ENCODE data around the gene AP3D1.

Gene AP3D1

GRCh38 chr19:2116507-2116906, 34.9 kb downstream of the AP3D1 start:
- TF ChIP-seq GATA2 (IDR thresholded peaks at IDR 0.05; ENCODE audit: low read depth, low read length), result no peak
- no peak for TF ChIP-seq GATA3 (IDR thresholded peaks at IDR 0.05; ENCODE audit: low read depth, low read length)

GRCh38 chr19:2115911-2116426, 35.4 kb downstream of the AP3D1 start:
- TF ChIP-seq GATA2 (IDR thresholded peaks at IDR 0.05; ENCODE audit: low read depth, low read length) (no peak), GATA3 (IDR thresholded peaks at IDR 0.05; ENCODE audit: low read depth, low read length) (no peak)

DNA sequence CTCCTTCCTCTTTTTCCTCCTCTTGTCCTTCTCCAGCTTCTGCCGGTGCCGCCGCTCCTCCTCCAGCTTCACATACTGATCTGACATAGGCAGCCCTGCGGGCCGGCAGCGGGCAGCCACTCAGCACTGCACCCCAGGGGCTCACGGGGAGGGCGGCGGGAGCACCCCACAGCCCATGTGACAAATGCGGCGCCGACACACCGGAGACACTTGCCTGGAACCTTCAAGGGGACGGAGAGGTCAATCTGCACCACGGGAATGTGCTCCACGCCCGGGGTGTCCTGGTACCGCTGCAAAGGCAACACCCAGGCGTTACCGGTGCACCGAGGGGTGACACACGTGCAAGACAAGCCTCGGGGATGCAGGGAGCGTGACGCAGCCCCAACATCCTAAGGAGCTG, 36.0 kb downstream of the AP3D1 start:
- TF ChIP-seq GATA3 (IDR thresholded peaks at IDR 0.05; ENCODE audit: low read depth, low read length) (no peak), GATA2 (IDR thresholded peaks at IDR 0.05; ENCODE audit: low read depth, low read length) (no peak)

DNA sequence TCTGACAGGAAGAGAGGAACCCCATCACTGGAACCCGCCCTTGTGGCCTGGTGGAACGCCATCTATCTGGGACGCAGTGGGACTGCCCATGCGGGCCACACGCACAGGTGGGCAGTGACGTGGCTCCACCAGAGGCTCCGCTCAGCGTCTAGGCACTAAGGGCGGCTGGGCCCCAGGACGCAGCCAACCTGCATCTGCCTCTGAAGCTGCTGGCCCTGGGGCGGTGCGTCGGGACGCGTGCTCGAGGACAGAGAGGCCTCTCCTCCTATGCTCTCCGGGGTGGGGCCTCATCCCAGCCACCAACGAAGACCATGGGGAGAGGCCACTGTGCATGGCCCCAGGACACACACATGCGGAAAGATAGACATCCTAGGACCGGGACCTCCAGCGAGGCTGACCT, 36.5 kb downstream of the AP3D1 start:
- TF ChIP-seq GATA2 (IDR thresholded peaks at IDR 0.05; ENCODE audit: low read depth, low read length) (no peak), GATA3 (IDR thresholded peaks at IDR 0.05; ENCODE audit: low read depth, low read length) (no peak)

- TF ChIP-seq GATA3 (IDR thresholded peaks at IDR 0.05; ENCODE audit: low read depth, low read length), result no peak
- TF ChIP-seq GATA2 (IDR thresholded peaks at IDR 0.05; ENCODE audit: low read depth, low read length), result no peak
These were observed 37.1 kb downstream of the AP3D1 start for GRCh38 chr19:2114218-2114617.

GRCh38 chr19:2113439-2114211, 37.7 kb downstream of the AP3D1 start:
- TF ChIP-seq GATA2 (IDR thresholded peaks at IDR 0.05; ENCODE audit: low read depth, low read length) (no peak), GATA3 (IDR thresholded peaks at IDR 0.05; ENCODE audit: low read depth, low read length) (no peak)

- TF ChIP-seq GATA3 (IDR thresholded peaks at IDR 0.05; ENCODE audit: low read depth, low read length), result no peak
- no peak for TF ChIP-seq GATA2 (IDR thresholded peaks at IDR 0.05; ENCODE audit: low read depth, low read length)
These were observed 38.6 kb downstream of the AP3D1 start for GRCh38 chr19:2112516-2113320.

GRCh38 chr19:2111886-2112285, 39.5 kb downstream of the AP3D1 start:
- TF ChIP-seq GATA2 (IDR thresholded peaks at IDR 0.05; ENCODE audit: low read depth, low read length) (no peak), GATA3 (IDR thresholded peaks at IDR 0.05; ENCODE audit: low read depth, low read length) (no peak)

DNA sequence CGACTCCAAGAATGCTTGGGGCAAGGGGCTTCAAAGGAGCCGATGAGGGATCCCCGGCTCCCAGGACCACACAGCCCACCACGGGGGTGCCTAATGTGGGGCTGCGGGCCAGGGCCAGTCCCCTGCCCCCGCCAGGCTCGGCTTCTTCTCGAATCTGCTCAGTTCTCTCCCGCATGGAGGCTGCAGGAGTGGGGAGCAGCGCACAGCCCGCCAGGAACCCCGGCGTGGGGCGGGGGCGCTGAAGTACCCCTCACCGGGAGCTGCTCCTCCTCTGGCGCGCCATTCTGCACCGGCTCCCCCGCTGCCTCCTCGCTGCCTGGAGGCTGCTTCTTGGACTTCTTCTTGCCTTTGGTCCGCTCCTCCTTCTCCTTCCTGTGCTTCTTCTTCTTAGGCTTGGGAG, 39.9 kb downstream of the AP3D1 start:
- TF ChIP-seq GATA2 (IDR thresholded peaks at IDR 0.05; ENCODE audit: low read depth, low read length) (no peak), GATA3 (IDR thresholded peaks at IDR 0.05; ENCODE audit: low read depth, low read length) (no peak)

GRCh38 chr19:2110822-2111221, 40.5 kb downstream of the AP3D1 start:
- TF ChIP-seq GATA2 (IDR thresholded peaks at IDR 0.05; ENCODE audit: low read depth, low read length) (no peak), GATA3 (IDR thresholded peaks at IDR 0.05; ENCODE audit: low read depth, low read length) (no peak)

DNA sequence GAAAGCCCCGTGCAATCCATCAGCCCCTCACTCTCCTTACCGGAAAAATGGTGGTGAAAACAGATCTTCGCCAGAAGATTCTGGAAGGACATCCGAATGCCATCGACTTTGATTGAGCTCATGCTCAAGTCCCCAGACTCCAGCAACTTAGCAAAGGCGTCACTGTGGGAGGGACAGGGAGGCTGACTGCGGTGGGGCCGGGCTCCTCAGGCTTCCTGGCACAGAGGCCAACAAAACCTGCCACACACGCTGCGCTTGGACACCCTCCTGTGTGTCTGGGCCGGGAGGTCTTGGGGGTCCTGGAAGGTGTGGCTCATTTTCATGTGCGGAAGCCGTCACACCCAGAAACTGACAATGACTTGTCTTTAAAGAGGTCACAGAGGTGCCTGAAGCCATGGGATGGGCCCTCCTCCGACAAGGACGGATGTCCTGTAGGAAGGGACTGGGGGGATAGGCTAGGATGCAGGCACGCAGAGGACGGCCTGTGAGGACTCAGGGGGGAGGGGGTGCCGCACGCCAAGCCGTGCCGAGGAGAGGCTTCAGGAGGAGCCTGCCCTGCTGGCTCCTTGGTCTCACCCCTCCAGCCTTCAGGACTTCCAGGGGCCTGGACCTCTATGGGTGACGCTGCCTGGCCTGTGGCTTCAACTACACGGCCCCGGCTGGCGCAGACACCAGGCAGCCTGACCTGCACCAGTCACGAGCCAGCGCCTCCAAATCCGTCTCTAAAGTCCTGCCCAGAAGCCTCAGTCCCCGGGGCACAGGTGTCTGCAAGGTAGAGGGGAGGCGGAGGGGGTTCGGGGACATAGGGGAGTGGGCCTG, 42.1 kb downstream of the AP3D1 start:
- TF ChIP-seq GATA2 (IDR thresholded peaks at IDR 0.05; ENCODE audit: low read depth, low read length) (no peak), GATA3 (IDR thresholded peaks at IDR 0.05; ENCODE audit: low read depth, low read length) (no peak)

GRCh38 chr19:2108251-2109016, 42.9 kb downstream of the AP3D1 start:
- TF ChIP-seq GATA2 (IDR thresholded peaks at IDR 0.05; ENCODE audit: low read depth, low read length) (no peak), GATA3 (IDR thresholded peaks at IDR 0.05; ENCODE audit: low read depth, low read length) (no peak)

- TF ChIP-seq GATA2 (IDR thresholded peaks at IDR 0.05; ENCODE audit: low read depth, low read length) (no peak), GATA3 (IDR thresholded peaks at IDR 0.05; ENCODE audit: low read depth, low read length) (no peak)
These were observed 48.2 kb downstream of the AP3D1 start for GRCh38 chr19:2103045-2103707.

All from SH-SY5Y (cell line).